HG03565 (cell line): ENCODE measurements around the gene PRR9.
"Not testable (repeated sequence)": the region's sequence is repeated elsewhere in the genome, so short reads cannot be mapped to it uniquely, and the experiment has no call there.

ENCODE experiments used
- ATAC-seq: cut with Tn5 transposase; IDR thresholded peaks from one replicate; pipeline ENCODE4 v1.9.1; 2021; ENCODE audit warnings: mild to moderate bottlenecking, moderate library complexity; ENCODE audit not compliant: unreplicated experiment

Gene PRR9

DNA sequence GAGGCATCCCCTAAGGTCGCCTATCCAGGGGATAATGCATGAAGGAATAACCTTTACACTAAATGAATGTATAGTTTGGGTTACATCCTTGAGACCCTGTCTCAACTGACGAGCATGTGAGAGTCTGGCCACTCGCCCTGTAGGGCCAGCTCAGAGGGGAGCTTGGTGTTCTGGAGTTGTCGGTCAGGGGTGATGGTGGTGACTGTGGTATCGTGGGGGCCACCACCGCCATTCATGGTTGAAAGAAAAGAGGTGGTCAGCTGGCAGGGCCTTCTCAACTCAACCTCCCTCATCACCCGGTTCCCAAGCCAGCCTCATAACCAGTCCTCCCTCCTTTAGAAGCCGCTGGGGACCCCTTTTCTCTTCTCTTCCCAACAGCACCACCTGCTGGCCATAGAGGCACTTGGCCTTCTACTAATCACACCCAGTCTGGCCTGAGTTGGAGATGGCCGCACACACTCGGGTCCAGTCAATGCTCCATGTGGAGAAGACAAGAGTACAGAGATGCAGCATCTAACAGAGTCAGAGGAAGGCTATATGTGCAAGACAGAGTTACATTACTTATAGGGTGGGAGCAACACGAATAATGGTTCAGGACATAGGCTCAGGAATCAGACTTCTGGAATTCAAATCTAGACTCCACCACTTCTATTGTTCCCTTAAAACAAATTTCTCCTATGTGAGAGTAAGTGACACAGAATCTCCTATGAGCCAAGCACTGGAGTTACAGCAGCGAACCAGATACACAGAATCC is 11.9 kb downstream of the PRR9 start:
- ATAC-seq = not testable (repeated sequence)

DNA sequence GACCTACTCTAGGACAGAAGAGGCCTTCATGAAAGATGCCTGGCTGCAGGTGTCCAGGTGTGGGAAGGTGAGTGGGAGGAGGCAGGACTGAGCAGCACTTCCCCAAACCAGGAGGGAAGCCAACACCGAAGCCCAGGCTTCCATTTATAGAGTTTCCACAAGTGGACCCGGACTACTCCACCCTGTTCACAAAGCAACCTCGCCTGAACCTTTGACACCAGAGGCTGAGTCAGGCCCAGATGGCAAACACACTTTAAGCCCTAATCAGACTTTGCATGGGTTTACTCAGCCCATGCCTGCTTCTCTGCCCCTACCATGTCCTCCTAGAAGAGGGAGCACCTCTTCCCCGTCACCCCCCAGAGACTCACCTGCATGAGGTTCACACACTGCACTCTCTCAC is 14.0 kb downstream of the PRR9 start:
- no peak for ATAC-seq

DNA sequence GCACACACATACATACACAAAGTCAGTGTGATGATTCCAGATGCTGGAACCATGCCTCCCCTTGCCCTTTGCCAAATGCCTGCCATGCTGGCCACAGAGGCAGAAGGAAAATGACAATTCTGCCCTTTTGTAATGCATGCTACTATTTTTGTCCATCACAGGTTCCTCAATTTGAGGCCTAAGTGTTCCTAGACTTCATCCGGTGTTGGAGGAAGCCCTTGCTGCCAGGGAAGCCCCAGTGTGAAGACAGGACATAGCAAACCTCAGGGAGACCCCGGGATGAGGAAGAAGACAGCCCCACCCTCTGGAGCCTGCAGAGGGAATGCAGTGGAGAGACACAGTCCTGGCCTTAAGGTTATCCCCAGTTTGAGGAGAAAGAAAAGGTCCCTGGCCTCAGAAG is 14.4 kb downstream of the PRR9 start:
- no peak for ATAC-seq

DNA sequence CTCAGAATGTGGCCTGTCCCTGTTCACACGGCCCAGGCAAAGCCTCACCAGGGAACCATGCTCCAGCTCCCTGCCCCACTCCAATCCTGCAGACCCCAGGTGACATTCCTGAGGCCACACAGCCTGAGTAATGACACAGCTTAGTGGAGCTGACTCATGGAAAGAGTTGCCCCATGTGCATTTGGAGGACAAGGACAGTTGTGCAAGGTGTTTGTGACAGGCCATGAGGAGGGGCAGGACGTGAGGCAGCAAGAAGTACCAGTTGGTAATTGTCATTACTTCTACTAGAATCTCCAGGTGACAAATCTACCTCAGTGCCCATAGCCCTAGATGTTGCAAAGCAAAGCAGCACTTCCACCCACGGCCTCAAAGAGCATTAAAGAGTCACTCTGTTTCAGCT is 15.2 kb downstream of the PRR9 start:
- no peak for ATAC-seq

DNA sequence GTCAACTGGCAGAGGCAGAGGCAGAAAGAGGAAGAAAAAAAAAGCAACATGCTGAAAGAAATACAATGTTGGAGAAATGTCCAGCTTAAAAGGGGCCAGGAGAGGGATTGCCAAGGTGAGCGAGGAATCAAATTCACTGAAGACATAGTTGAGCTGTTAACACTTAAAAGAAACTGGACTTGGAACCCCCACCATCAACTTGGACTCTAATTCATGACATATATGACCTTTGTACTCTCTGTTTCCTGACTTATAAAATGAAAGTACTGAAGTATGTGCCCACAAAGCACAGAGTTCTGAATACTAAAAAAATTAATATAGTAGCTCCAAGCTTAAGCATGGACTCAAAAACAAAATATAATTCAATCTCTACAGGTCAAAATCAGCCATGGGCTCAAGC is 16.1 kb downstream of the PRR9 start:
- no peak for ATAC-seq

DNA sequence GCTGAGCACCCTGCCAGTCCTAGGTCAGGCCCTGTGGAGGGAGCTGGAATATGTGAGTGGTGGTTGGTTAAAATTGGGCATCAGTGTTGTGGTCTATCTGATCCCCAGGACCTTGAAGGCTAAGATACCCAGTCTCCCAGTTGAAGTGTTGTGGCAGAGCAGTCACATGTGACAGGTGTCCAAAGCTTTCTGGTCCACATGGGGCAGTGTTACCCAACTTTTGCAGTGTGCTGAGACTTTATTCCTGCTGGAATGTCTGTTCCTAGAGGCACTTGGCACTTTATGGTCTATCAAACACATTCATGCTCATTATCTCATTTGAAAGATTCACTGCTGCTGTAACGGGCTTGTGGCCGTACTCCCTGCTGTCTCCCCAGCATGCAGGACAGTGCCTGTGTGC is 21.1 kb downstream of the PRR9 start:
- no peak for ATAC-seq

DNA sequence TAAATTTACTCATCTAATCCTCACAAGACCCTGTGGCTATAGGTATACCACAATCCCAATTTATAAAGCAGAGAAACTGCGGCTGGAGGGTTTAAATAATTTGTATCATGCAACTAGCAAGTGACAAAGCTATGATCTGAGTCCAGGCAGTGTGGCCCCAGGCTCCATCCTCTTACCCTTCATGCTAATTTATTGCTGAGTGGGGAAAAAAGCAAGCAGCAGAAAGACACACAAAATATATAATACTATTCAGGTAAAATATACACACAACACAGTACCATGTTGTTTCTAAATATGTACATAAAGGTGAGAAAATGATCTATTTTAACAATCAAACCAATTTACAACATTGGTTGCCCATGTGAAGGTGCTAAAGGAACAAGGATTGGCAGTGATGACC is 24.8 kb downstream of the PRR9 start:
- ATAC-seq = no peak

DNA sequence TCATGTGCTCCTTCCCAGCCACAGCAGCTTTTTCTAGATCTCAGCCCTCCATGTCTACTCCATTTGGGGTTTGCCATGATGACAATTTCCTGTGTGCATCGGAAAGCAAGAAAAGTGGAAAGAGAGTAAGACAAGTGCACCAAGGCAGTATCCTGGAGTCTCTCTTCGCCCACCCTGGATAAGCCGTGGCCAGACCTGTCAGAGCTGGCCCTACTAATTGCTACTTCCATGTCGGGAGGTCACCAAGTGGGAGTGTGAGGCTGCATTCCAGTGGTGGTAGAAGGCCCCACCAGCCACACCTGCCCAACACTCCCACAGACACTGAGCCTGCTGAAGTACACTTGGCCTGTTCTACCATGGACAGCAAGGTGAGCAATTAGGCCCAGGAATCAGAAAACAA is 28.1 kb downstream of the PRR9 start:
- no peak for ATAC-seq

DNA sequence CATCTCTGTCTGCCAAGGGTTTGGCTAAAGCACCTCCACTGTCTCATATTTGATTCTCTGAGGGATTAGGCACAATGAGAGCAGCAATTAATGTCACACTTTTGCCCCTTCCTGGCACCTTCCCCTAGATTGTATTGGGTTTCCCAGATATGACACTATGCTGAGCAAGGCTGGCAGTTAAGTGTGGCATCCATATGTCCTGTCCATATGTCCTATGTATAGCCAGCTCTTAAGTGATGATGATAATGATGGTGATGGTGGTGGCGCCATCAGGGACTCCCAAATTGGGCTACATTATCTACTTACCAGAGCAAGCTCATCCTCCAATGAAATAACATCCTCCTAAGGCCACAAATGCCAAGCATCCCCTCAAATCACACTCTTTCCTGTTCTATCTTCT is 28.6 kb downstream of the PRR9 start:
- no peak for ATAC-seq

DNA sequence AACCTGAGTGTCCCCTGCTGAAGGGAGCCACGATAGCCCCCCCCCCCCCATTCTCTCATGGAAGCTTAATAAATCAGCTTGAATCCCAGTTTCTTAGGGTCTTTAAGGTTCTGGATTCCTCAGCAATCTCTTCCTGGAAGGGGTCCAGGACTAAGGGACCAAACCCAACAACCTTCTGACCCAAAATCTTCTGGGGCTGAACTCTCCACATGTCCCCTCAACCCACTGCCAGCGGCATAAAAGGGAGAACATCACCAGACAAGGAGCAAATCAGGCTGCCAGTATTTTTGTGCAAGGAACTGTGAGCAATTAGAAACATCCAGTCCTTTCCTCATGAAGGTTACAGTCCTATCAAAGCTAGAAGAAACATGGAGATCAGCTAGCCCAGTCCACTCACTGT is 29.4 kb downstream of the PRR9 start:
- ATAC-seq = no peak

DNA sequence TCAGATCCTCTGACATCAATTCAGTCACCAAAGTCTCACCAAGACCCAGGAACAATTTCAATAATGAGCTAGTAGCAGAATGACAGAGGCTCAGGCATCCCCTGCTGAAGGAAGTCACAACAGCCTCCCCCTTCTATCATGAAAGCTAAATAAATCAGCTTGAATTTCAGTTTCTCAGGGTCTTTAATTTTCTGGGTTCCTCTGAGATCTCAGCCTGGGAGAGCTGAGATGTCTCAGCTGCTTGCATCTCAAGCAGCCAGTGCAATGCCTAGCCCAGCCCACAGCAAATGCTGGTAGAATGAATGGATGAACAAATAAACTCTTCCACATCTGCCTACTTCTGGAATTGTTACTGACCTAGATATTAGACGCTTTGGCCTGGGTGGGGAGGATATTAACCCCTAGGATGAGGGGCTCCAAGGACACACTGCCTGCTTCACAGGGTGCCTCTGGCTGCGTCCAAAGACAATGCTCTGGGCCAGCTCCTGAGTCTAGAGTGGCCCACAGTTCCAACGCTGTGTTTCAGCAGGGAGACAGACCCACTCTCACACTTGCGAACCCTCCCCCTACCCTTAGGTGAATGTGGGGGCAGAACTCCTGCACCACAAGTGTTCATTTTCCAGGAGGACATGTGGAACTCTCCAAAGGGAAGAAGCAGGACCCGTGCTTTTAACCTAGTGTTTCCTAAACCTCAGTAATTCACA is 30.9 kb downstream of the PRR9 start:
- no peak for ATAC-seq

DNA sequence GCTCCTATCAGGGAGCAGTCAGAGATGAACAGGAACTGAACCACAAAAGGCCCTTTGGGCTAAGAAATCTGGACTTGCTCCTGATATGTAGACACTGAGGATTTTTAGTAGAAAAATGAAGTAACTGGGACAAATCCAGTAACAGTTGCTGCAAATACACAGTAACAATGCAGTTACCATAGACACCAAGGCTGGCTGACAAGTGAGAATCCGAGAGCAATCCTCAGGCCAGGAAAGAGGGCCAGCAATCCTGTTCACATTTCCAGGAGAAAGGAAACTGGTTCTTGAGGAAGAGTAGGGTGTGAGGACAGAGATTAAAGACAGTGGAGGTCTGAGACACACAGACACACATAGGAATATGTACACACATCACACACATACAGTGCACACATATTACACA is 32.8 kb downstream of the PRR9 start:
- ATAC-seq = no peak

DNA sequence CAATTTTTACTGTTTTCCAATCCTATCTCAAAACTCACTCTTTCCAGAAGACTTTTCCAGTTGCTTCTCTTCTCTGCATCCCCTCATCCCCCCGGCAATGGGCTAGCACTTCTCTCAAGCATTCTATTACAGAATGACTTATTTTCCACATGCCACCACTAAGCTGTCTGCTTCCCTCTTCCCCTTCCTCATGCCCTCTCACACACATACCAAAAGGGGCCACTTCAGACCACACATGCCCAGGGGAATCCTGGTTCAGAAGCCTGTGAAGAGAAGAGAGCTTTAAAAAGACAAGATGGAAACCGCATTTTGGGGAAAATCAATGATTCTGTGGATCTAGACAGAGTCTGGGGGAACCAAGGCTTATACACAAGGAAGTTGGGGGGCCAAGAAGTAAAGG is 33.7 kb downstream of the PRR9 start:
- no peak for ATAC-seq

DNA sequence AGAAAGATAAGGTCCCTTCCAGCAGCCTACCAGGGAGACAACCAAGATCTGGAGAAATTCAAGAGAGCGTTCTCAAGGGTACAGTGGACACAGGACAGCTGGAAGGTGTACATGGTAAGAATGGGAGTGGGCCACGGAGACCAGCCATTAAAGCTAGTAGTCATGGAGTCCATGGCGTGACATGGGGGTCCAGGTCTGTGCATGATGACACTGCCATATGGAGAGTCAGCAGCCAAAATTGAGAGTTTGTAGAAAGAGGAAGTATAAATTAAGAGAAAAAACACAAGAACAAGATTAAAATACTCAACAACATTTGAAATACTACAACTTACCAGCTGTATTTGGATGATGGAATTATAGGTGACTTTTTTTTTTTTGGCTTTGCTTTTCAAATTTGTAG is 34.2 kb downstream of the PRR9 start:
- ATAC-seq = no peak

DNA sequence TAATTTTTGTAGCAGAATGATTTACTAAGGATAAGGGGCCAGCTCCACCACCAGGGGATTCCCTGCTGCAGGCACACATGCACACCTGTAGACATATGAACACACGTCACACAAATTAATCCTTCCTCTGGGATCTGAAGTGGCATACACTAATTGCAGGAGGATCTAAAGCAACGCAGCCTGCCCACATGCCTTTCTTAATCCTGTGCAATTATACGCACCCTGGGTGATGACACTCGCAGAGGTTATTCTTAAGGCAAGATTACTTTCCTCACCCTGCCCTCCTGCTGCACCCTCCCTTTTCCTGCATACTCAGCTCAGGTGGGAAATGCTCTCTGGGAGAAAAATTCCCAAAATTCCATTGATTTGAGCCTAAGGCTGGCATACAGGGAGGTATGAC is 34.6 kb downstream of the PRR9 start:
- no peak for ATAC-seq

DNA sequence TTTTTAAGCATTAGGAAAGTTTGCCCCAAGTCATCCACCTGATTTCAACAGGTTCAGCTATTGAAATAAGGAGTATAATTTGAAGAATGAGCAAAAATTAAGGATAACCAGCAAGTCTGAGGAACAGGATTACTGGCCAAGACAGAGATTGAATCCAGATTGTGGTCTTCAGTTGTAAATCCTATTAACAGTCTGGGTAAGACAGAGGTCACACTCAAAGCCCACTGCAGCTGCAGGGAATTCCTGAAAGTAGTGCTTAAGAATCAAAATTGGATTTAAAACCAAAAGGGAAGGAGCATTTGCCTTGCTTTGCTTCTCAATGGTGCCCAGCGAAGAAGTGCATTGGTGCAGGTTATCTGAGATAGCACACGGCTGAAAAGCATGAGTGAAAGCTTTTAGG is 35.7 kb downstream of the PRR9 start:
- no peak for ATAC-seq

DNA sequence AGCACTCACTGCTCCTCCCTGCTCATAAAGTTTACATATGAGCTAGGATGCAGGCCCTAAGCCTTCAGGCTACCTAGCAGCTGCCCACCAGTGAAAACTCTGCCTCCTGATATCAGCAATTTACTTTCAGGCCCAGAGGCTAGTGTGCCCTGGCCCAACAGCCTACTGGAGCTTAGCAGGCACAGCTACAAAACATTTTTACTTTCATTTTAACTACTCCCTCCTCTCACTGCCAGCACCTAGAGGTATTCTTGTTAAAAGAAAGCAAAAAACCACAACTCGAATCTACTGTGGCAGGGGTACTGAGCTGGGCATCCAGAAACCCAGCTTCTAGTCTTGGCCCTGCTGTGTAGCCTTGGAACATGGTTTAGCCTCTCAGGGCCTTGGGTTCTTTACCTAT is 36.3 kb downstream of the PRR9 start:
- ATAC-seq = no peak

DNA sequence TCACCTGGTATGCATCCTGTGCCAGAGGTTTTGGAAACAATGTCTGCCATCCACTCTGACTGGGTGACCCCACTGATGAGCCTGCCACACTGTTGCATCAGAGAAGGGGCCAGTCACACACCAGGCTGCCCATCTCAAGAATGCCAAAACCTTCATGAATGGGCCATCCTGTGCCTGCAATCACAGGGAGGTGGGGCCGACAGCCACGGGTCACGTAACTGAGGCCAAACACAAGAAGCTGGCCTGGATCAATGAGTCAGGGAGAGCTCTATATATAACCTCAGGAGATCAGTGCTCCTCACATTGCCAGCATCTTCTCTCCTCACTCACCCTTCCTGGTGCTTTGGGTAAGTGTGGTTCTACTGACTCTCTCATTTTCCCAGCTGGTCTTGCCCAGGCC is 42.0 kb downstream of the PRR9 start, which contains the start of gene LORICRIN:
TSS of gene LORICRIN (plus strand) at position 301 of the 400 bp plus-strand sequence. CDS start 1,263 bp downstream, outside the sequence.
- ATAC-seq = no peak

DNA sequence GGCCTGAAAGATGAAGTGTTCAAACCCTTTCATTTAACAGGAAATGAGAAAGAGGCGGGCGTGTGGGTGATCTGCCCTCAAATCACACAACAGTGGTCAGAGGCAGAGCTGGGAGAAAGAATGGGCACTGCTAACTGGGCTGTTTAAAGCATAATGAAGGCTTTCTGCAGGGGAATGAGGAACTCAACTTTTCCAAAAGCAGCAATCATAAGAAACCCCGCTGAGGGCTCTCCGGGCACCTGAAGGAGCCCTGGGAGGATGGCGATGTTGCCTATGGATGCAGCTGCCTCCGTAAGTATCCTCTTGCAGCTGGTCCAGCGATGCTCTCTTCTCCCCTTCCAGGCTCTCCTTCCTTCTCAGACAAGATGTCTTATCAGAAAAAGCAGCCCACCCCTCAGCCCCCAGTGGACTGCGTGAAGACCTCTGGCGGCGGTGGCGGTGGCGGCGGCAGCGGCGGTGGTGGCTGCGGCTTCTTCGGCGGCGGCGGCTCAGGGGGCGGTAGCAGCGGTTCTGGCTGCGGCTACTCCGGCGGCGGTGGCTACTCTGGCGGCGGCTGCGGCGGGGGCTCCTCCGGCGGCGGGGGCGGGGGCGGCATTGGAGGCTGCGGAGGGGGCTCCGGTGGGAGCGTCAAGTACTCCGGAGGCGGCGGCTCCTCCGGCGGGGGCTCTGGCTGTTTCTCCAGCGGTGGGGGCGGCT is 43.3 kb downstream of the PRR9 start:
- no peak for ATAC-seq

DNA sequence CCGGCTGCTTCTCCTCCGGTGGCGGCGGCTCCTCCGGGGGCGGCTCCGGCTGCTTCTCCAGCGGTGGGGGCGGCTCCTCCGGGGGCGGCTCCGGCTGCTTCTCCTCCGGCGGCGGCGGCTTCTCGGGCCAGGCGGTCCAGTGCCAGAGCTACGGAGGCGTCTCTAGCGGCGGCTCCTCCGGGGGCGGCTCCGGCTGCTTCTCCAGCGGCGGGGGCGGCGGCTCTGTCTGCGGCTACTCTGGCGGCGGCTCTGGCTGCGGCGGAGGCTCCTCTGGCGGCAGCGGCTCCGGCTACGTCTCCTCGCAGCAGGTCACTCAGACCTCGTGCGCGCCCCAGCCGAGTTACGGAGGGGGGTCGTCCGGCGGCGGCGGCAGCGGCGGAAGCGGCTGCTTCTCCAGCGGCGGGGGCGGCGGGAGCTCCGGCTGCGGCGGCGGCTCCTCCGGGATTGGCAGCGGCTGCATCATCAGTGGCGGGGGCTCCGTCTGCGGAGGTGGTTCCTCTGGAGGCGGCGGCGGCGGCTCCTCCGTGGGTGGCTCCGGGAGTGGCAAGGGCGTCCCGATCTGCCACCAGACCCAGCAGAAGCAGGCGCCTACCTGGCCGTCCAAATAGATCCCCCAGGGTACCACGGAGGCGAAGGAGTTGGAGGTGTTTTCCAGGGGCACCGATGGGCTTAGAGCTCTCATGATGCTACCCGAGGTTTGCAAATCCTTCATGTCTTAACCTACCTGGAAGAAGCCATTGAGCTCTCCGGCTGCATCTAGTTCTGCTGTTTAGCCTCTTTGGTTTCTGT is 44.1 kb downstream of the PRR9 start:
- no peak for ATAC-seq

DNA sequence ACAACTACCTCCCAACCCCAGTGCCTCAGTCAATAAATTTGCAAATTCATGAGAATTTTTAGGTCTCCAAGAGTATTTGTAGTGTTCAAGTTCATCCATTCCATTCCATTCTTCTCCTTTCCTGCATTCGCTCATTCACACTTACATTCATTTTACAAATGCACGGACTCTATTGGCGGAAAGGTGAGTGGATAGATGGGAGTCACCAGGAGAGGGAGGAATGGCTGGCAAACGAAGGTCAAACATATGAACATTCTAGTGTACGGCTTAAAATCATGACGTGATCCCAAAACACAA is 44.6 kb downstream of the PRR9 start:
- ATAC-seq = no peak
